Measurements from ENCODE around the gene TLR8. TPM values are rescaled to one million over a fixed set of nuclear protein-coding genes. Genes with fewer than 3 reads are reported as not detected.

Gene TLR8
- total RNA-seq, 4 donors from 2014 or later, result 0.22 to 3.1 (median 1.9) TPM; not detected in 1

DNA sequence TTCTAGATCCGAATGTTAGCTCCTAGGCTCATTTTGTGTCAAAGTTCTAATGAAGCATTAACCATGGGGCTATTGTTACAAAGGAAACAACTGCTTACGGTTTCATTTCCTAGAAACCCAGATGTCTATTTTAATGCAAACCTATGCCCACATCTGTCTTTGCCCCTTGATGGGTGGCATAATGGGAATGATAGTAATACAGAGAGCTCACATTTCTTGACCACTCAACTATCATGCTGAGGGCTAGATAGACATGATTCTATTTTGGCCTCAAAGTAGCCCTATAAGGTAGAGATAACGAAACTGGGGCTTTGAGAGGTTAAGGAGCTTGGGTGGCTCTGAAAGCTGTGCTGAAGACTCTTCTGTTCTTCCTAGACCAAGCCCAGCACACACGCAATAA is 37.7 kb upstream of the TLR8 start:
- Histone ChIP-seq H3K4me1 (no peaks in the 10 kb centered on the region), H3K4me3 (no peak overlapping the region), H3K36me3 (no peaks in the 10 kb centered on the region), H3K27me3 (no peaks in the 10 kb centered on the region), H3K9me3 (peaks cover 0 to 3% (median 0%) of the 10 kb centered on the region in 3 donors), H3K27ac (no peak overlapping the region)
- intact Hi-C loops (cut with DNase I), result no loop called here
- no peak for DNase-seq
- 71 to 84% methylated on average over 4 of the region's 4 CpGs for WGBS, 2 donors
- TF ChIP-seq, protein P1, sequence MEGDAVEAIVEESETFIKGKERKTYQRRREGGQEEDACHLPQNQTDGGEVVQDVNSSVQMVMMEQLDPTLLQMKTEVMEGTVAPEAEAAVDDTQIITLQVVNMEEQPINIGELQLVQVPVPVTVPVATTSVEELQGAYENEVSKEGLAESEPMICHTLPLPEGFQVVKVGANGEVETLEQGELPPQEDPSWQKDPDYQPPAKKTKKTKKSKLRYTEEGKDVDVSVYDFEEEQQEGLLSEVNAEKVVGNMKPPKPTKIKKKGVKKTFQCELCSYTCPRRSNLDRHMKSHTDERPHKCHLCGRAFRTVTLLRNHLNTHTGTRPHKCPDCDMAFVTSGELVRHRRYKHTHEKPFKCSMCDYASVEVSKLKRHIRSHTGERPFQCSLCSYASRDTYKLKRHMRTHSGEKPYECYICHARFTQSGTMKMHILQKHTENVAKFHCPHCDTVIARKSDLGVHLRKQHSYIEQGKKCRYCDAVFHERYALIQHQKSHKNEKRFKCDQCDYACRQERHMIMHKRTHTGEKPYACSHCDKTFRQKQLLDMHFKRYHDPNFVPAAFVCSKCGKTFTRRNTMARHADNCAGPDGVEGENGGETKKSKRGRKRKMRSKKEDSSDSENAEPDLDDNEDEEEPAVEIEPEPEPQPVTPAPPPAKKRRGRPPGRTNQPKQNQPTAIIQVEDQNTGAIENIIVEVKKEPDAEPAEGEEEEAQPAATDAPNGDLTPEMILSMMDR (IDR thresholded peaks at IDR 0.05), result no peak
- TF ChIP-seq POLR2A (IDR thresholded peaks at IDR 0.05), result no peak

DNA sequence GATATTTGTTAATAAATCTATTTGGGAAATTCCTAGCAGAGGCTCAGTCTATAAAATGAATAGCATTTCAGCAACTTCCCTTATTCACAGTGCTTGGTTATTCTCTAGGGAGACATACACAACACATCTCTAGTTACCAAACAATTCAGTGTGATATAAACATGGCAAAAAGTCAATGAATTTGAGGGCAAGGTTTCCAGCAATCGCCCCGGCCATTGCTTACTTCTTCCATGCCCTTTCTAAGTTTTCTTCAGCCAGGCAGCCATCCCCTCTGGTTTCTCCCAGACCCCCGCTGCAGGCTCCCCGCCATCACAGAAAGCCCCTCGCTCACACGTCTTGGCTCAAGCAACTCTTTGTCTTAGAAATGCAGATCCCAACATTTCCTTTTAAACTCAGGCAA is 35.2 kb upstream of the TLR8 start:
- DNase-seq, result no peak
- TF ChIP-seq, protein P1 (IDR thresholded peaks at IDR 0.05), result no peak
- no peak for TF ChIP-seq POLR2A (IDR thresholded peaks at IDR 0.05)
- 68 to 76% methylated on average over 5 to 6 of the region's 6 CpGs for WGBS, 2 donors
- Histone ChIP-seq H3K4me3 (no peak overlapping the region), H3K9me3 (no peaks in the 10 kb centered on the region), H3K36me3 (no peaks in the 10 kb centered on the region), H3K27me3 (no peaks in the 10 kb centered on the region), H3K4me1 (no peaks in the 10 kb centered on the region), H3K27ac (no peak overlapping the region)
- intact Hi-C loops (cut with DNase I), result no loop called here

DNA sequence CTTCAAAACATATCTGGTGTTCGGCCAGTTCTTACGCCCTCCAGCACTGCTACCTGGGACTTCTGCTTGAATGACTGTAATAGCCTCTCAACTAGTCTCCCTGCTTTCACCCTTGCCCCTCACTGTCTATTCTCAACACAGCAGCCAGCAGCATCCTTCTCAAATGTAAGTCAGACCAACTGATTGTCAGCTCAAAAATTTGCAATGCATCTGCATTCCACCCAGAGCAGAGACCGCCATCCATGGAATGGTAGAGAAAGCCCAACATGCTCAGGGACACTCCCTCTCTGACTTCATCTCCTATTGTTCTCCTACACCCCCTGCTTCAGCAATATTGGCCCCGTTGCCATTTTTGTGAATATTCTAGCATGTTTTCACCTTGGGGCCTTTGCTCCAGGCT is 33.7 kb upstream of the TLR8 start:
- intact Hi-C loops (cut with DNase I), result no loop called here
- no peaks in the 10 kb centered on the region for H3K36me3 ChIP-seq
- no peaks in the 10 kb centered on the region for H3K4me1 ChIP-seq
- 89% methylated on average over 3 to 4 of the region's 4 CpGs for WGBS, 2 donors
- H3K4me3 ChIP-seq, result no peak overlapping the region
- H3K27me3 ChIP-seq, result no peaks in the 10 kb centered on the region
- no peaks in the 10 kb centered on the region for H3K9me3 ChIP-seq
- DNase-seq, result no peak
- TF ChIP-seq, protein P1 (IDR thresholded peaks at IDR 0.05), result no peak
- no peak for TF ChIP-seq POLR2A (IDR thresholded peaks at IDR 0.05)
- no peak overlapping the region for H3K27ac ChIP-seq

DNA sequence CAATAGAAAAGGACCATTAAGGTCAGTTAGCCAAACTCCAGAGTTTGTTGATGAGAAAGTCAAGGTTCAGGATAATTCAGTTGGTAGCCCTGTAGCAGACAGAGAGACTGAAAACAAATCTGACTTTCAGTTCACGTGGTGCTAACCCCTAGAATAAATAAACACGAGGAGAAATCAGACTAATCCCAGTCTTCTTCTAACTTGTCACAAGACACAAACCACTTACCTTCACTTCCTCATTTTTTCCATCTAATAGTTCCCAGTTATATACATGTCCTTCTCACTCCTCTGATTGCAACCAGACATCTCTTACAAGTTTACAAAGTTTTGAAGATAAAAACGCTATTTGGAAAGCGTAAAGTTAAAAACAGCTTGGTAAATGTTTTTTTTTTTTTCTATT is 31.8 kb upstream of the TLR8 start:
- intact Hi-C loops (cut with DNase I), result no loop called here
- Histone ChIP-seq H3K4me1 (no peaks in the 10 kb centered on the region), H3K36me3 (no peaks in the 10 kb centered on the region), H3K27me3 (no peaks in the 10 kb centered on the region), H3K4me3 (no peak overlapping the region), H3K9me3 (no peaks in the 10 kb centered on the region), H3K27ac (no peak overlapping the region)
- no peak for TF ChIP-seq POLR2A (IDR thresholded peaks at IDR 0.05)
- TF ChIP-seq, protein P1 (IDR thresholded peaks at IDR 0.05), result no peak
- DNase-seq, result no peak
- 34 to 52% methylated on average over 4 of the region's 4 CpGs for WGBS, 2 donors

DNA sequence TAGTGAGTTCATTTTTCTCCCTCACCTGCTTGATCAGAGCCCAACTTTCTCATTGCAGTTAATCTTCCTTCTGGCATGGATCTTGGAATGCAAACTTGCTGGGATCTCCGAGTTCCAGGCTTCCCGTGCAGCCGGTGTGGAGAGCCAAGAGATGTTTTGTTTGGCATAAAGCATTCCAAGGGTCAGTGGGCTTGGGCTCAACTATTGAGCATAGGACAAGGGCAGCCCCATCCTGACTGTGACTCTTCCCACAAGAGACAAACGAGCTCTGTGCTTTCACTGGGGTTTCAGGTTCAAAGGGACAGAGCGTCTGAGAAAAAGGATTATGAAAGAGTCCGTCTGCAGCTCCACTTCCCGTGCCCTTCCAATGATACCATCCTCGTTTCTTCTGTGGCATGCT is 29.0 kb upstream of the TLR8 start:
- no peak overlapping the region for H3K27ac ChIP-seq
- DNase-seq, result no peak
- intact Hi-C loops (cut with DNase I), result no loop called here
- no peaks in the 10 kb centered on the region for H3K27me3 ChIP-seq
- H3K36me3 ChIP-seq, result no peaks in the 10 kb centered on the region
- no peaks in the 10 kb centered on the region for H3K4me1 ChIP-seq
- no peak for TF ChIP-seq POLR2A (IDR thresholded peaks at IDR 0.05)
- TF ChIP-seq, protein P1 (IDR thresholded peaks at IDR 0.05), result no peak
- WGBS, 2 donors, result 13 to 54% methylated on average over 7 to 8 of the region's 8 CpGs
- H3K4me3 ChIP-seq, result no peak overlapping the region
- no peaks in the 10 kb centered on the region for H3K9me3 ChIP-seq
